Transverse colon (tissue), 4 donors: ENCODE data around the gene AADAT. TPM values are rescaled to one million over a fixed set of nuclear protein-coding genes. Genes with fewer than 3 reads are reported as not detected.

Source experiments
- DNase-seq: peaks from one replicate; pipeline ENCODE4 v3.0.0-alpha.2; 2019
- H3K27ac ChIP-seq, 4 donors: fragments of 200-600 bp; sonication (generic); 2 replicates each; pipeline ENCODE4 v1.5.1; 2016 to 2018; ENCODE audit warnings: inconsistent platforms in 4 of 4
- H3K27me3 ChIP-seq: fragments of 200-600 bp; sonication (generic); 2 replicates; pipeline ENCODE4 v1.5.1; 2017; ENCODE audit warnings: inconsistent platforms
- H3K36me3 ChIP-seq, 4 donors: fragments of 200-600 bp; sonication (generic); 2 replicates each; pipeline ENCODE4 v1.5.1; 2017 to 2019; ENCODE audit warnings: inconsistent platforms in 4 of 4
- H3K4me1 ChIP-seq, 4 donors: fragments of 200-600 bp; sonication (generic); 2 replicates each; pipeline ENCODE4 v1.5.1; 2017 to 2020; ENCODE audit warnings: inconsistent platforms in 4 of 4
- H3K4me3 ChIP-seq, 4 donors: fragments of 200-600 bp; sonication (generic); 1 replicate in 1 of 4; 2 replicates in 3 of 4; pipeline versions ENCODE4 v1.5.1 to v1.6.1; 2017 to 2019; ENCODE audit warnings: inconsistent platforms in 4 of 4
- H3K9me3 ChIP-seq, 2 donors: fragments of 200-600 bp; sonication (generic); 2 replicates each; pipeline ENCODE4 v1.5.1; 2017 to 2019; ENCODE audit warnings: inconsistent platforms in 2 of 2
- CTCF ChIP-seq, 5 experiments: fragments of 200-600 bp in 3 of 5; fragments of 450-650 bp in 2 of 5; sonication (generic) in 3 of 5; IDR thresholded peaks; 1 replicate in 2 of 5; 2 replicates in 3 of 5; pipeline ENCODE4 v1.5.1; 2016 to 2017; ENCODE audit warnings: antibody characterized with exemption in 5 of 5, inconsistent platforms in 3 of 5, mild to moderate bottlenecking in 2 of 5, moderate library complexity in 1 of 5
- EP300 ChIP-seq: sonication (generic); formaldehyde crosslinking; IDR thresholded peaks from one replicate; pipeline ENCODE4 v1.6.1; 2017; ENCODE audit warnings: antibody characterized with exemption, low read depth
- POLR2A ChIP-seq: fragments of 450-650 bp; IDR thresholded peaks from one replicate; pipeline ENCODE4 v1.6.1; 2016; ENCODE audit warnings: antibody characterized with exemption, mild to moderate bottlenecking, moderate library complexity
- POLR2AphosphoS5 ChIP-seq, 3 donors: sonication (generic); formaldehyde crosslinking; IDR thresholded peaks; one replicate each; pipeline ENCODE4 v1.6.1; 2016; ENCODE audit warnings: antibody characterized with exemption in 3 of 3
- WGBS, 2 donors: methylation state at CpG; one replicate each; pipeline ENCODE4 v1.1.5; 2018; ENCODE audit warnings: low coverage in 1 of 2; 5-methylcytosine and 5-hydroxymethylcytosine counted together
- in situ Hi-C, 4 donors: fragments of 200-750 bp; cut with MboI; loops; one replicate each; pipeline versions ENCODE4 v1.15.0 to v1.15.1; 2017; ENCODE audit warnings: low sequenced_read_pairs in 3 of 4, low pct_ligation_motif_present in 1 of 4, low pct_unique_long_range_greater_than_20kb in 1 of 4
- intact Hi-C: fragments of 100-400 bp; cut with DNase I; formaldehyde crosslinking; loops from one replicate; pipeline ENCODE4 v1.15.1; 2023; ENCODE audit warnings: low total_unique reads
- total RNA-seq, 4 donors: library from RNA; depleted of rRNA; stranded (reverse); fragments of >200 nt; gene quantifications; one replicate each; pipeline ENCODE4 v1.1.0, GENCODE V29; 2016

Gene AADAT
- total RNA-seq, 4 donors from 2014 or later, result 2.7 to 10.9 (median 4.0) TPM; not detected in 1

GRCh38 chr4:170080496-170080895 lies 9.3 kb downstream of the AADAT start:
- H3K4me1 ChIP-seq, result no peaks in the 10 kb centered on the region
- H3K9me3 ChIP-seq, result no peaks in the 10 kb centered on the region
- no peaks in the 10 kb centered on the region for H3K27me3 ChIP-seq
- TF ChIP-seq POLR2AphosphoS5 (IDR thresholded peaks at IDR 0.05) (no peak), EP300 (no peak), POLR2A (no peak), CTCF (IDR thresholded peaks at IDR 0.05) (no peak)
- no peak overlapping the region for H3K27ac ChIP-seq
- WGBS, 2 donors, result 71 to 100% methylated on average over 1 to 3 of the region's 3 CpGs
- no peak for DNase-seq
- peaks cover 0 to 16% (median 5%) of the 10 kb centered on the region in 4 donors for H3K36me3 ChIP-seq
- intact Hi-C loops, result no loop called here
- H3K4me3 ChIP-seq, result no peak overlapping the region
- in situ Hi-C loops, result no loop called here

- WGBS, 2 donors, result 74% methylated on average over 2 of the region's 2 CpGs; no CpG with 5 or more reads in 1 of the 2 donors
- H3K27me3 ChIP-seq, result no peaks in the 10 kb centered on the region
- no peak for DNase-seq
- peaks cover 0 to 16% (median 5%) of the 10 kb centered on the region in 4 donors for H3K36me3 ChIP-seq
- no peak overlapping the region for H3K27ac ChIP-seq
- no peaks in the 10 kb centered on the region for H3K9me3 ChIP-seq
- intact Hi-C loops, result no loop called here
- in situ Hi-C loops, result no loop called here
- H3K4me1 ChIP-seq, result no peaks in the 10 kb centered on the region
- H3K4me3 ChIP-seq, result no peak overlapping the region
- no peak for TF ChIP-seq POLR2A
- TF ChIP-seq POLR2AphosphoS5 (IDR thresholded peaks at IDR 0.05), result no peak
- TF ChIP-seq CTCF (IDR thresholded peaks at IDR 0.05), result no peak
- no peak for TF ChIP-seq EP300
Measured at GRCh38 chr4:170079981-170080380, 9.8 kb downstream of the AADAT start.

- Histone ChIP-seq H3K4me3 (no peak overlapping the region), H3K4me1 (no peaks in the 10 kb centered on the region), H3K9me3 (no peaks in the 10 kb centered on the region), H3K27me3 (no peaks in the 10 kb centered on the region), H3K36me3 (peaks cover 0 to 5% (median 2%) of the 10 kb centered on the region in 4 donors), H3K27ac (no peak overlapping the region)
- intact Hi-C loops (no loop called here), in situ Hi-C loops (loop anchor here in 1 of 4 donors (25.0 kb wide), 1 partner anchor 484 kb away; no protein-coding TSS in a partner anchor)
- 93 to 100% methylated on average over 1 to 6 of the region's 6 CpGs for whole genome bisulfite sequencing, 2 donors
- no peak for DNase-seq
- TF ChIP-seq EP300 (no peak), POLR2A (no peak)
Measured at GRCh38 chr4:170071196-170071595, 18.6 kb downstream of the AADAT start.

- Histone ChIP-seq H3K27me3 (no peaks in the 10 kb centered on the region), H3K27ac (no peak overlapping the region), H3K4me3 (no peak overlapping the region), H3K36me3 (peaks cover 0 to 8% (median 2%) of the 10 kb centered on the region in 4 donors), H3K9me3 (no peaks in the 10 kb centered on the region), H3K4me1 (no peaks in the 10 kb centered on the region)
- in situ Hi-C loops, result loop anchor here in 1 of 4 donors (25.0 kb wide), 1 partner anchor 481 kb away; no protein-coding TSS in a partner anchor
- no peak for DNase-seq
- TF ChIP-seq POLR2AphosphoS5 (IDR thresholded peaks at IDR 0.05), result no peak
- no peak for TF ChIP-seq CTCF (IDR thresholded peaks at IDR 0.05)
- no peak for TF ChIP-seq POLR2A
- no peak for TF ChIP-seq EP300
- intact Hi-C loops, result no loop called here
- WGBS, 2 donors, result 90 to 93% methylated on average over 8 of the region's 8 CpGs
Measured at GRCh38 chr4:170068438-170069128, 21.2 kb downstream of the AADAT start.
